Right renal pelvis (tissue), 4 donors: ENCODE measurements around the gene AIG1. TPM values are rescaled to one million over a fixed set of nuclear protein-coding genes. Genes with fewer than 3 reads are reported as not detected.

Experiments used
- DNase-seq, 4 donors: peaks; one replicate each; pipeline ENCODE4 v3.0.0-alpha.2; 2013; ENCODE audit warnings: low read depth in 4 of 4, low spot score in 3 of 4, missing footprints in 1 of 4
- polyA plus RNA-seq, 4 donors: library from polyadenylated mRNA; unstranded; fragments of 120-200 nt; gene quantifications; one replicate each; pipeline ENCODE4 v1.2.1, GENCODE V29; 2013; ENCODE audit not compliant: insufficient read length in 4 of 4

Gene AIG1
- polyA plus RNA-seq, 4 donors, result 108 to 117 (median 111) TPM

DNA sequence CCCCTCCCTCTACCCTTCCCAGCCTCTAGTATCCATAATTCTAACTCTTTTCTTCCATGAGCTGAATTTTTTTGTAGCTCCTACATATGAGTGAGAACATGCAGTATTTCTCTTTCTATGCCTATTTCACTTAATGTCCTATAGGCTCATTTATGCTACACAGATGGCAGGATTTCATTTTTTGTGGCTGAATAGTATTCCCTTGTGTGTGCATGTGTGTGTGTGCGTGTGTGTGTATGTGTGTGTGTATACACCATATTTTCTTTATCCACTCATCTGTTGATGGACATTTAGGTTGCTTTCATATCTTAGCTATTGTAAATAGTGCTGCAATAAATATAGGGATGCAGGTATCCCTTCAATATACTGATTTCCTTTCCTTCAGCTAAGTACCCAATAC is 288.8 kb downstream of the AIG1 start:
- DNase-seq, result no peak

DNA sequence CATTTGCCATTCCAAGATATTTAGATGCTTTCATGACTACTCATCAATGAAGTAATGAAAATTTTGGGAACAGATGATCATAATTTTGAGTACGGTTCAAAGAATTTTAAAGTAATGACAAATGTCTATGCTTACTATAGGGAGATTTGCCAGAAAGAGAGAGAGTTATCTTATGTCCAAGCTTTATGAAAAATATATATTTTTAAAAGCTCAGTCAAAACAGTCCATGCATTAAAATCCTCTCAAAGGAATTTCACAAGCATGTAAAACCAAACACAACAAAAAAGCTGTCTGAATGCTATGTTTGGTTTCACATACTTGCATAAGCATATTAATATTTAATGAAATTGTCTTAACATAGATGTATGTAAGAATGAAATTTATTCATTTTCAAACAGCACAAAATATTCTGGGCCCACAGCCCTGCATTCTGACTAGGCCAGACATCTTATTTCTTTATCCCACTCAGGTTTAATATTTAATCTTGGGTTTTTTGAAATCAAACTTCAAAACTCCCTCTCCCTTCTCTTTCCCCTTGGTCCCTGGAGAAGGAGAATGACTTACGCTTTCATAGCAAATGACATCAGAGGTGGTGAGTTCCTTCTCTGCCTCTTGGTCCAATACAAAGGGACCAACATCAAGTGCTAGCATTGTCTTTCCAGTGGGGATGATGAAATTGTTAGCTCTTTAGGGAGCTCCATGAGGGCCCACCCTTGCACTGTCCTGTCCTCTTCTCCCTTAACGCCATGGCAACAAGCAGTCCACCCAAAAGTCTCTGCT is 295.6 kb downstream of the AIG1 start:
- no peak for DNase-seq

DNA sequence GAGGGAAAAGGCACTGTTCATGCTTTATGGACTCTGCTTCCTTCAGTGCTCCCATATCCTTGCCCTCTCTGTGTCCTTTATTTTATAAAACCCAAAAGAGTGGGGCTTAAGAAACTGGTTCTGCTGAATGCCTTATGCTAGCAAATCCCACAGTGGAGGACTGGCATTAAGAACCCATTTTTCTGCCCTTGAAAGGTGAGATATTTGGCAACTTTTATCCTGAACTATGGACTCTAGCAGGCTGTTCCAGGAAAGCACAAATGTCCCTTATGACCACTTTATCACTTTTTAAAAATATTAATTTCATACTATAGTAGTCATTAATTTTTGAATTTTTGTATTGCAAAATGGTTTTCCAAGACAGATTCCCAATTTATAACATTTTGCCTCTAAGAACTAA is 296.5 kb downstream of the AIG1 start:
- no peak for DNase-seq

DNA sequence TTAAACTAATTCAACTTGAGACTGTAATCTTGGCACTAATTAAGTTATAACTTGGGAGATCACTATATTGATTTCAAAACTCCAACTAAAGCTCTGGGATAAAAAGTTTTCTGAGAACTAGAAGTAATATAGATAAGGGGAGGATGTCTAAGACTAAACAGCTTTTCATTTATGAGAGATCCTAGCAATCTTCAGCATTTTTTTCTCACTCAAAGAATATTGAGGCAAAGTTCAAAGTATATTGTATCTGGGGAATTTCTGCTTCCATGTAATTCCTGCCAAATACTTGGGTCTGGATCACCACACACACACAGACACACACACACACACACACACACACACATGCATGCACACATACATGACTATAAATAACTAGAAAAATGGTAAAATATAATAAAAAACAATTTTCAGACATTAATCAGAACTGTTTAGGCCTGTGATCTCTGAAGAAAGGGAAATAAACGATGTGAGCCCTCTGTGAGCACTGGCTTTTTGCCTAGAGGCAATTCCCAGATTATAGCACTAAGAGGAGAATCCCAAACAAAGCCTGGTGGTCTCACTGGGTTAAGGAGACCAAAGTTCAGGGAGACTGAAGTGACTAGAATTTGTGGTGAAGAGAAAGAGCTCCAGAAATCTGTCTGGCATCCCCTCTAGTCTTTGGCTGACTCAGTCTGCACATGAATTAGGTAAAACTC is 297.0 kb downstream of the AIG1 start:
- peak in 3 of 4 donors; percentile 19 to 36 (median 22) for DNase-seq

DNA sequence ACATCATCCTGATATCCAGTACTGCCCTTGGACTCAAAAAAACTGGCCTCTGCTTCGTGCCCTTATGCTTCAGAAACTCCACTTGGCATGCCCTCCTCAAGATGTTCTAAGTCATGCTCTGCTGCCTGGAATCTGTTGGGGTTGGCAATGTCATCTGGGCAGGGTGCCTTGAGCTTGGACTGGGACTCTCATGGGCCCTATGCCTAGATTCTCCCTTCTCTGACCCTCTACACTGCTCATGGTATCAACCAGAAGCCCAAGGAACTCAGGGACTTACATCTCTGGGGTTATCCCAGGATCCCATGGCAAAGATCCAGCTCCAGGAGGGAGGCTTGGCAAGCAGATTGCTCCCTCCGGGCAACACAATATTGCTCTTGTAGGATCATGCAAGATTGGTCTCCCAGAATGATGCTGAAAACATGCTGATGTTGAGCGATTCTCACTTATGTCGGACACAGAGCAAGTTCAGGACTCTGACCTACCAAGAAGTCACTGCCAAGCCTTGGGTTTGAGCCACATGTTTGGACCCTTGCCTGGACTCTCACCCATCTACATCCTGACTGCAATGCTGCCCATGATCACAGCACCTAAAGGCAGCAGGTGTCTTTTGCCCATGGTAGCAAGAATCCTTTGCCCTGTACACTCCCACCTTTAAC is 301.0 kb downstream of the AIG1 start:
- DNase-seq, result no peak

DNA sequence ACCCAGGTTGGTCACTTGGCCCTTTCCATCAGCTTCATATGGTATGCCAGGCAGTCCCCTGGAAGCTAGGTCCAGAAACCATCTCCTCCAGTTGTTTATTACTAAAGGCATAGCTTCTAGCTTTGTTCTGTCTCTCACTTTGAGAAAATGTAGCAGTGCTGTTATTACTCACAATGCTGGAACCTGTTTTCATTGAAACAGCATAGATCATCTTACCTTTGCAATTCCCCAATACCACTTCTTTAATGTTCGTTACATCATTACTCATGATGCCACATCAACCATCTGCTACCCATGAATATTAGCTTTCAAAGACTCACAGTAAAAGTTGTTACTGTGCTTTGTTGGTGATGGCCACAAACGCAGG is 301.5 kb downstream of the AIG1 start:
- DNase-seq, result no peak

DNA sequence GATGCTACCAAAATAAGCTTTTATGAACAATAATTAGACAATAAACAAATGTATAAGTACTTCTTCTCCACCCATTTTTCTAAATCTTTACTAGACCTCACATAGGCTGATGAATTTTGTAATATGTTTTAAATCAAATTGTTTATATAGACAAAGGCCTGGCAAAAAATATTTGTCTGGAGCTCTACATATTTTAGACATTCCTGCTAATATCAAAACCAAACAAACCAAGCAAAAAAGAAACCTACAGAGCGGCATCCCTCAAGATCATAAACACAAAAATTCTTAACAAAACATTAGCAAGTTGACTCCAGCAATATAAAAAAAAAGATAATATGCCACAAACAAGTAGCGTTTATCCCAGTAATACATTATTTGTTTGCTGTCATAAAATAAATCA is 302.6 kb downstream of the AIG1 start:
- no peak for DNase-seq

DNA sequence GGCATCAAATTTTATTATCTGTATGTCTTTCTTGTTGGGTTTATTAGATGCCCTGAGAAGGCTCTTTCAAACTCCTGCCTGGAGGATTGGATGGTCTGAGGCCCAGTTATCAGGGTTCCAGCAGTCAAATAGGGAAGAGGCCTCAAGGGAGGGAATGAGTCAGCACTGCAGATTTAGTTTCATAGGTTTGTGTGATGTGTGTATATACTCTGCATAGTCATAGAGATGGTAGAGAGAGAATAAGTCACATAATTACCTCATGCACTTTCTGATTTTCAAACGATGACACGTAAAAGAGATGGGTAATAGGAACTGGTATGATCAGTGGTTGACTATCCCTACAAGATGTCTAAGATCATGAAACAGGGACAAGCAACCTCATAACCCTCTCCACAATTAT is 307.7 kb downstream of the AIG1 start:
- no peak for DNase-seq

DNA sequence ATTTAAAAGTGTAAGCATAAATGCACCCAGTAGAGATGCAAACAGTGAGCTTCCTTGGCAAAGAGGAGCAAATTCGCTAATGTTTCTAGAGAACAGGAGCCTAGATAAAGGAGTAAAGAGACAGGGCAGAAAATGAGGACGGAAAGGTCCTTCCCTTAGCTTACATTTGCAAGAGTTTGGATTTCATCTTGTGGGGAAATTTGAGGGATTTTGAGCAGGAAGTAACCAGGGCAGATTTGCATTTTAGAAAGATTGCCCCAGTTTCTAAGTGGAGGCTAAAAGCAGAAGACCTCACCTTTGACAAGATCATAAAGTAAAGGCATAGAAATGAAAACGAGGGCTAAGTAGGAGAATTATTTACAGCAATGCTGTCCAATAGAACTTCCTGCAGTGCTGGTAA is 309.3 kb downstream of the AIG1 start:
- no peak for DNase-seq

DNA sequence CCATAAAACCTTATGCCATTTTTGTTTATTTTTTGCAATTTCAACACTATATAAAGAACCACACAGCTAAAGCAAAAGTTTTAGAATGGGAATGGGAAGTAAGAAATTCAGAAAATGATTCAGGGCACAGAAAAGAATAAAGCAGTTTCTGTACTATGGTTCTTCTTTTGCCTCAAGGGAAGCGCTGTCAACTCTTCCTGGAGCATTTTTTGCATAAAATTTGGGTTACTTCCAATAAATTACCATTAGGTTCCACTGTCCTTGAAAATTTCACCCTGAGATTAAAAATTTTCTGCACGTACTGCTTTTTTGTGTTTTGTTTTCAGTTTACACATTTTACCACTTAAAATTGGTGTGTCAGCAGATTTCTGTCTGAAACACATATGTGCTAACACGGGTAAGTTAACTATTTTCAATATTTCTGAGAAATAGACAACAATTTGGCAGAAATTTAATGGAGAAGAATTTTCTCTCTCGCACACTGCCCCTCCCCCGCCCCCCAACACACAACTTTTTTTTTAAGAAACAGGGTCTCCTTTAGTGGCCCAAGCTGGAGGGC is 310.2 kb downstream of the AIG1 start:
- DNase-seq, result no peak

DNA sequence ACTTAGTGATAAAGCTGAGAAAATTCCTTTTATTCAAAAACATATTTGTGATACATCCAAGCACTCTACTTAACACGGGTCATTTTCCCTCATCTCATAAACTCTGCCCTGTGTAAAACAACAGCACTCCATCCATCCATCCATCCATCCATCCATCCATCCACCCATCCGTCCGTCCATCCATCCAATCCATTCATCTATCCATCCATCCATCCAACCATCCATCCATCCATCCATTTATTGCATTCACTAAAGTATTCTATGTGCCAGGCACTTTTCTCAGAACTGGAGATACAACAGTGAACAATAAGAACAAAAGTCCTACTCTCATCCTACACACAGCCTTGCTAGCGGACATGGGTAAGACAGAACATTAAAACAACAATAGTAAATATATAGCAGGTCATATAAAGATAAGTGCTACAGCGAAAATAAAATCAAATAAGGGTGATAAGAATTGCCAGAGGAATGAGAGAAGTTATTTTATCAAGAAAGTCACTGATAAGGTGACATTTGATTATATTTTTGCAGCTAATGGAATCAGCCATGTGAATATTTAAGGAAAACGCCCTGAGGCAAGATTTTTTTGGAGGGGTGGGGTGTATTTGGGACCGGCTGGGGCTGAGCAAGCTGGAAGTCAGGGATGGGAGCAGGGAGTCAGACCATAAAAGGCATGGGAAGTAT is 311.7 kb downstream of the AIG1 start:
- no peak for DNase-seq

DNA sequence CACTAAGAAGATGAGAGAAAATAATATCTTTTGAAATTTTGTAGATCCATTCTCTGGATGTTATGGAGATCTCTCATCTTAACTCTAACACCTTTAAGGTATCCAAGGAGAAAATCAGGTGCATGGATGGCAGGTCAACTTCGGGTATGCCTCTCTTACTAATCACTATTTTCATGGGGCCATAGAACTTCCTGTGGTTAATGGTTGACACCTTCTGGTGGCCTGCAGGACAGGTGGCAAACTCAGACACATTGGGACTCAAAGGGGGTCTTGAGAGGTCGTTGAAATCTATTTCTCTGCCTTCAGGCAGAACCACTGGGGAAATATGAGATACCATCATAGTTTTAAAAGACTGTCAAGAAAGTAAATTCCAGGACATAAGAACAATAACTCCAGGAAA is 313.3 kb downstream of the AIG1 start:
- no peak for DNase-seq

DNA sequence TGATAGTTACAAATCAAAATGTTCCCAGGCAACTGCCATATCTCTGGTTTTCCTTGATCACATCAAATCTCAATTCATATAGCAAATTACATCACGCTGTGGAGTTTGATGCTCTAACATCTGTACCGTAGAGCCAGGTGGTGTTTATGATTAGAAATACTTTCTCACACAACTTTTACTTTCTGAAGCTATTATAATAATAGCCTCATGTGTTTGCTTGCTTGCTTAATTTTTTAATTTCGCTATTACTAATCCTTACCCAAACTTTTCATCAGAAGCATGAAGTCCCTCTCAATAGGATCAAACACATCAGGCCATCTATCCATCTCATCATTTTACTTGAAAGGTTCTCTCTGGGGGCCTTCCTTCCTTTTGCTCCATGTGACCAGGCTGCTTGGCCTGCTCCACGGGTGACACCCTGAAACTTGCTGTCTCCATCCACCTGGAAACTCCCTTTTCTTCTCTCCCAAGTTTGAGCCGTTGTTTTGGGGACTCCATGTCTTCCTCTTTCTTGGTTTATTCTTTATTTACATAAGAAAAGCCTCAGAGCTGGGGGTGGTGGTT is 314.4 kb downstream of the AIG1 start:
- no peak for DNase-seq

DNA sequence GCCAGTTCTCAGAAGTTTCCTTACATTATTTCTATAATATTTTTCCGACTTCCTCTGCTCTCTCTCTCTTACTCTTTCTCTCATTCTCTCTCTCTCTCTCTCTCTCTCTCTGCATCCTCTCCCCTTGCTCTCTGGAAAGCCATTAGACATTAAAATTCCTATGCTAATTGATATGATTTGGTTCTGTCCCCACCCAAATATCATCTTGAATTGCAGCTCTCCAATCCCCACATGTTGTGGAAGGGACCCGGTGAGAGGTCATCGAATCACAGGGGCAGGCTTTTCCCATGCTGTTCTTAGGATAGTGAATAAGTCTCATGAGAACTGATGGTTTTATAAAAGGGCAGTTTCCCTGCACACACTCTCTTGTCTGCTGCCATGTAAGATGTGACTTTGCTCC is 315.7 kb downstream of the AIG1 start:
- no peak for DNase-seq

DNA sequence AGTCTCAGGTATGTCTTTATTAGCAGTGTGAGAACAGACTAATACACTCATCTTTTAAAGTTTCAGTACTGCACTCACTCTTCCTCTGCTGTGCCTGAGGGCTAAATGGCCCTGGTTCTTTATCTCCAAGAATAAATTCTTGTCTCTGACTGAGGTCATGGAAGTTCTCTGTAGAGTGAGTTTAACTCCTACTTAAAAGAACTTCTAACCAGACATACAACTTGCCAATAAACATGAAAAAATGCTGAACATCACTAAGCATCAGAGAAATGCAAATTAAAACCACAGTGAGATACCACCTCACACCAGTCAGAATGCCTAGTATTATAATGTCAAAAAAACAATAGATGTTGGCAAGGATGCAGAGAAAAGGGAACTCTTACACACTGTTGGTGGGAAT is 316.2 kb downstream of the AIG1 start:
- DNase-seq, result no peak

DNA sequence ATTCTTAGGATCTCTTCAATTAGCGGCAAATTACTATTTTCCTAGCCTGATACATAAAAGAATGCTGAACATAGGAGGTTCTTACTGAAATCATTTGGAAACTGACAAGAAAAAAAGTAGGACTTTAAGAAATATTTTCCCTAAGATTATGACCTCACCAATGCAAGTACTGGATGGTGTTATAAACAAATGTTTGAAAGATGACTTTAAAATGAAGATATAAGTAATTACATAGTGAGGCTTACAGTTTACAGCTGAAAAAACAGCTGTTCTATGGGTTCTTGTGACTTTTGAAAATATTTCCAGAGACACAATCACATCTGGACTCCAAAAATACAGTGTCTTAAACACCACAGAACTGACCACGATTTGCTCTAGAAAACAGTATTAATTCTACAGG is 324.9 kb downstream of the AIG1 start:
- no peak for DNase-seq

DNA sequence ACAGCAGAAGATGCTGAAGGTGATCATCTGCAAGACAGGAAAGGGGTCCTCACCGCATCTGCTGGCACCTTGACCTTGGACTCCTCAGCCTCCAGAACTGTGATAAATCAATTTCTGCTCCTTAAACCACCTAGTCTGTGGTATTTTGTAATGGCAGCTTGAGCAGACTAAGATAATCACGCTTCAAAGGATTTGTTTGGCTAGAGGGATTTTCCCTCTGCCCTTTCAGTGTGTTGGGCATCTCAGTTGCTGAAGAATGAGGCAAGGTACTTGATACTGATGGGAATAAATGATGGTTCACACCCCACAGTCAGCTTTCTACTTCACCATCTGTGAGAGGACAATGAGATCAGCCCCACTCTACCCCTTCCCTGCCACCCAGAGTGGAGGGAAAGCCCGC is 329.6 kb downstream of the AIG1 start:
- DNase-seq, result no peak
